HFF-Myc (cell line): ENCODE results near the gene ADIPOR2.

Experiments
- DNase-seq: peaks from one replicate; pipeline ENCODE4 v3.0.0-alpha.2; 2011; ENCODE audit warnings: low read depth; ENCODE audit errors: extremely low read depth
- H3K4me3 ChIP-seq: replicated peaks from 2 replicates; pipeline ENCODE4 v1.5.1; 2011; ENCODE audit warnings: low read depth, mild to moderate bottlenecking, control low read depth, low read length
- TF ChIP-seq, protein P1 (sequence below): IDR thresholded peaks from 2 replicates; pipeline ENCODE4 v1.5.1; 2012; ENCODE audit warnings: mild to moderate bottlenecking, low read depth, low read length, control low read depth; ENCODE audit errors: missing control alignments

Gene ADIPOR2

DNA sequence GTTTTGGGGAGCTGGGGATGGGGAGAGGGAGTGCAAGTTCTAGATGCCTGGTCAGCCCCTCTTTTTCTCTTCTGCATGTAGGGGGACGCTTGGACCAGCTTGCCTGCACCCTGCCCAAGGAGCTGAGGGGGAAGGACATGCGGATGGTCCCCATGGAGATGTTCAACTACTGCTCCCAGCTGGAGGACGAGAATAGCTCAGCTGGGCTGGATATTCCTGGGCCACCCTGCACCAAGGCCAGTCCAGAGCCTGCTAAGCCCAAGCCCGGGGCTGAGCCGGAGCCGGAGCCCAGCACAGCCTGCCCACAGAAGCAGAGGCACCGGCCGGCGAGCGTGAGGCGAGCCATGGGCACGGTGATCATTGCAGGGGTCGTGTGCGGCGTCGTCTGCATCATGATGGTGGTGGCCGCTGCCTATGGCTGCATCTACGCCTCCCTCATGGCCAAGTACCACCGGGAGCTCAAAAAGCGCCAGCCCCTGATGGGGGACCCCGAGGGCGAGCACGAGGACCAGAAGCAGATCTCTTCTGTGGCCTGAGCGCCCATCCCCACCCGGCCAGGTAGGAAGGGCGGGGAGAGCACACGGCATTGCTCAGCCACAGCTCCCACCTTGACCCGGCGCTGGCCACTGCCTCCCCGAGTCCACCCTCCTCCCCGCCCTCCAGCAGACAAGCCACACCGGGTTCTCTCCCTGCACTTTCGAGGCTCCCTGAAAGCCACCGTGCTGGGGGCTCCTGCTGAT is 143.5 kb downstream of the ADIPOR2 start:
- TF ChIP-seq, protein P1, sequence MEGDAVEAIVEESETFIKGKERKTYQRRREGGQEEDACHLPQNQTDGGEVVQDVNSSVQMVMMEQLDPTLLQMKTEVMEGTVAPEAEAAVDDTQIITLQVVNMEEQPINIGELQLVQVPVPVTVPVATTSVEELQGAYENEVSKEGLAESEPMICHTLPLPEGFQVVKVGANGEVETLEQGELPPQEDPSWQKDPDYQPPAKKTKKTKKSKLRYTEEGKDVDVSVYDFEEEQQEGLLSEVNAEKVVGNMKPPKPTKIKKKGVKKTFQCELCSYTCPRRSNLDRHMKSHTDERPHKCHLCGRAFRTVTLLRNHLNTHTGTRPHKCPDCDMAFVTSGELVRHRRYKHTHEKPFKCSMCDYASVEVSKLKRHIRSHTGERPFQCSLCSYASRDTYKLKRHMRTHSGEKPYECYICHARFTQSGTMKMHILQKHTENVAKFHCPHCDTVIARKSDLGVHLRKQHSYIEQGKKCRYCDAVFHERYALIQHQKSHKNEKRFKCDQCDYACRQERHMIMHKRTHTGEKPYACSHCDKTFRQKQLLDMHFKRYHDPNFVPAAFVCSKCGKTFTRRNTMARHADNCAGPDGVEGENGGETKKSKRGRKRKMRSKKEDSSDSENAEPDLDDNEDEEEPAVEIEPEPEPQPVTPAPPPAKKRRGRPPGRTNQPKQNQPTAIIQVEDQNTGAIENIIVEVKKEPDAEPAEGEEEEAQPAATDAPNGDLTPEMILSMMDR: no peak
- no peak overlapping the region for H3K4me3 ChIP-seq
- DNase-seq: no peak

DNA sequence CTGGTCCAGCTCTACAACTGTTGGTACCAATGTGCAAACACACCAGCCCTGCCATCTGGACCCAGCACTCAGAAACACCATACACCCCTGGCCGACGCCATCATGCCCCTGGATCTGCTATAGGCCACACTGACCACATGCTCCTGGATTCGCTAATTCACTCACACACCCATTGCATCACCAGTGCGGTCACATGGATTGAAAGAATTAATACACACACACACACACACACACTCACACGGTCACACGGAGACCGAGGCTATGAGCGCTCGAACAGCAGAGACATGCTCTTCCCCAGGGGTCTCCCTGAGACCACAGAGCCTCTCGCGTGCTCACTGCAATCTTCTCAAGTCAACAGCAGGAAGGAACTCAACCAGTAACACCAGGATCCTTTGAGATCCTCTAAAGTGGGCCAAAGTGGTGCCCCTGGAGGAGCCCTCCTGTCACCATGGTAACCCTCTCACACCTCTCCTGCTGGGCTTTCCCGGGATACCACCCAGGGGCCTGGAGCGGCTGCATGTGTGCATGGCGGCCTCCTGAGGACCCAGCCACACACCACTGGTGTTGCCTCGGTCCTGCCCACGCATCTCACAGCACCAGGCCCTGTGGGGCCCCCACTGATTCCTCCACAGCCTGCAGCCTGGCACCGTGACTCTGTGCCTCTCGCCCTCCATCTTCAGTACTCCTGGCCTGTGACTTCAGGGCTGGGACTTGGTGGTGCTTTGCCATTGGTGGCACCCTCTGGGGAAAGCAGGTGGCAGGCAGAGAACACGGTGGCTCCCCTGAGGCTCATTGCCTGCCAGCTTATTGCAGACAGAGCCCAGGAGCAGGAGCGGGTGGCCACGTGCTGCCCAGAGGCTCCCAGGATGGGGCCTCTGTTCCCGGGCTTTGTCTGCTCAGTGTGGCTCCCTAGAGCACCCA is 144.6 kb downstream of the ADIPOR2 start:
- TF ChIP-seq, protein P1: no peak
- H3K4me3 ChIP-seq: no peak overlapping the region
- DNase-seq: no peak

DNA sequence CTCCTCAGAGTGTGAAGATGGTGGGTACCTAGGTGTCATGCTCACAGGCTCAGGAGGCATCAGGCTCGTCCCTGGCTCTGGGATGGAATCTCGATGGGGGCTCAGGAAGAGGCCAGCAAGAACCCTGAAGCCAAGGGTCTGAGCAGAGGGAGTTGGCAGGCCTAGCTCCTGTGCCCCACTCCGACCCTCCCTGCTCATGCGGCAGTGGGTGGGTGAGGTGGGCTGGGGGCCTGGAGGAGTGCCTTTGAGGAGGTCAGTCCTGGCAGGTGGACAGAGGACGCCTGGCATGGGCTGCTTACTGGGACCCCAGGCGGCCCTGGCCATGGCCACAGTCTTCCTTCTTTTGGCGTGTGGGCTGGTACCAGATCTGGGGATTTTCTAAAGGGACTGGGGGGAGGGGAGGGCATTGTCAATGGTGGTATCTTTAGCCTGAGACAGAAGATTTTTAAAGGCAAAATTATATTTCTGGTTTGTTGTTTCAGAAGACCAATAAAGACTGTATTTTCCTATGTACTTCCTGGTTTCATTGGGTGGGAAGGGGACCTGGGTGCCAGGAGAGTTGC is 145.5 kb downstream of the ADIPOR2 start:
- H3K4me3 ChIP-seq: no peak overlapping the region
- no peak for DNase-seq
- TF ChIP-seq, protein P1: no peak

DNA sequence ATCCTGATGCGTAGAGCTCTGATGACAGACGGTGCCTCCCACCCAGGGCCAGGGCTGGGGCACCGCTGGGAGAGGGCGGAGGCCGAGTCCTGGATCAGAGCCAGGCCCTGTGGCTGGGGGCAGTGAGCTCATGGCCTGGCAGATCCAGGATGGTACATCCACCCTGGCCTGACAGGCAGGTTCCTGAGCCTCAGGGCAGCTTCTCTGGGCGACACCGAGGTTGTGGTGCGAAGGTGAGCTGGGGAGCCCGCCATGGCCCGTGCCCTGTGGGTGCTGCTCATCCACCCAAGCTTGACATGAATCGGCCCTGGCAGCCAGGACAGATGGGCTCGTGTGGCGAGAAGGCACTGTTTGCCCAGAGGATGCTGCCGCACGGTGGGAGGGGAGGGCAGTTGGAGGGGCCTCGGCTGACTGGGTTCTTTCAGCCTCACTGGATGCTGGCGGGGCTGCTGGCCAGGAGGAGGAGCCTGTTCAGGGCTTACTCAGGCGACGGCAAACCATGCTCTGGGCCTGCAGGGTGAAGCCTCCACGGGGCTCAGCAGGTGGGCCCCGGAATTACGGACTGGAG is 146.1 kb downstream of the ADIPOR2 start:
- TF ChIP-seq, protein P1: no peak
- DNase-seq: no peak
- H3K4me3 ChIP-seq: no peak overlapping the region

DNA sequence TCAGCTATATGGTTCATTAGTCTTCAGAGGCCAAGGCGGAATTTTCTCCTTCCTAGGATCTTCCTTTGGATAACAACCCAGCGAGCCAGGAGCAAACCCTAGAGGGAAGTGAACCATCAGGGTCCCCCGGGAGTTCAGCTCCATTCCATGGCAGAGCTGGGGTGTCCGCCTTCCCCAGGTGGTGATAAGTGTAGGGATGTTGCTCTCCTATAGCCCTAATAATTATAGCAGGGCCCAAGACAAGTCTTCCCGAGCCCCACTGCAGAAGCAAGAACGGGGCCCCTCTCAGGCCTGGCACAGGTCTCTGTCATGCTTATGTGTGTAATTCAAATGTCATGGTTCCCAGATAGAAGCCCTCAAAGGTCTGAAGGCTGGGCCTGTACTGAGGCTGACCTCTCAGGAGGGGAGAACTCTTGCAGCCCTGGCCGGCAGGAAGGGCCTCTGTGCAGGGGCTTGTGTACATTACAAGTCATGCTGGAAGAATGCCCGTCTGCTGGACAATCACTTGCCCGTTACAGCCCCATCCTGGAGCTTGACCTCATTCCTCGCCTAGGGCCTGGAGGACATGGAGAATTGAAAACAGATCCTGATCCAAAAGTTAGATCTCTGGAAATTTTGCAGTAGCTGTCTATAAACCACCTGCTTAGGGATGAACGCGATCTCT is 146.8 kb downstream of the ADIPOR2 start:
- no peak for DNase-seq
- TF ChIP-seq, protein P1: no peak
- no peak overlapping the region for H3K4me3 ChIP-seq
